PC-3 (cell line): ENCODE results near the gene SLC23A2.

Source experiments
- CTCF ChIP-seq: fragments of 300-600 bp; sonication (generic); conservative IDR thresholded peaks from 2 replicates; pipeline ENCODE4 v1.5.1; 2017; ENCODE audit warnings: antibody characterized with exemption, low read depth, mild to moderate bottlenecking, low read length
- EZH2 ChIP-seq: fragments of 300-600 bp; sonication (generic); IDR thresholded peaks from one replicate; pipeline ENCODE4 v1.6.1; 2017; ENCODE audit warnings: antibody characterized with exemption, mild to moderate bottlenecking, low read length; ENCODE audit not compliant: unreplicated experiment
- EZH2phosphoT487 ChIP-seq: fragments of 300-600 bp; sonication (generic); IDR thresholded peaks from 2 replicates; pipeline ENCODE4 v1.6.1; 2018; ENCODE audit warnings: mild to moderate bottlenecking, antibody characterized with exemption, low read length, borderline replicate concordance

GRCh38 chr20:4833074-4833728 is 168.1 kb downstream of the SLC23A2 start:
- TF ChIP-seq CTCF (no peak), EZH2 (no peak), EZH2phosphoT487 (no peak)
